Motor neuron (in vitro differentiated cells): ENCODE results near the gene MCAT. TPM values are rescaled to one million over a fixed set of nuclear protein-coding genes. Genes with fewer than 3 reads are reported as not detected.
"Not testable (repeated sequence)": the region's sequence is repeated elsewhere in the genome, so short reads cannot be mapped to it uniquely, and the experiment has no call there.

Experiments
- ATAC-seq, 8 experiments: fragments of 200-7000 bp; cut with Tn5 transposase; replicated peaks in 6 of 8; 2 replicates each; pipeline ENCODE4 v1.8.0; 2021; ENCODE audit warnings: mild to moderate bottlenecking in 8 of 8, moderate library complexity in 8 of 8
- H3K27ac ChIP-seq, 2 donors: fragments of 250-450 bp; sonication (Bioruptor Pico); 2 replicates each; pipeline ENCODE4 v1.9.0; 2021; ENCODE audit warnings: antibody characterized with exemption in 2 of 2, mild to moderate bottlenecking in 2 of 2, moderate library complexity in 1 of 2
- H3K4me1 ChIP-seq, 2 donors: fragments of 250-450 bp; sonication (Bioruptor Pico); replicated peaks in 1 of 2; 2 replicates each; pipeline ENCODE4 v1.6.1; 2021; ENCODE audit warnings: antibody characterized with exemption in 2 of 2, mild to moderate bottlenecking in 2 of 2, moderate library complexity in 1 of 2
- H3K4me3 ChIP-seq, 5 donors: fragments of 250-450 bp; sonication (Bioruptor Pico); 2 replicates each; pipeline ENCODE4 v1.9.0; 2021; ENCODE audit warnings: antibody characterized with exemption in 5 of 5, mild to moderate bottlenecking in 5 of 5, moderate library complexity in 4 of 5
- WGBS, 10 experiments: fragments of 450-650 bp; shearing (Covaris generic); methylation state at CpG; one replicate each; pipeline ENCODE4 v1.0.0; 2022; 5-methylcytosine and 5-hydroxymethylcytosine counted together
- in situ Hi-C, 9 experiments: fragments of 400-800 bp; cut with MboI; loops; one replicate each; pipeline ENCODE4 v1.15.0; 2021; ENCODE audit warnings: low sequenced_read_pairs in 9 of 9, low pct_unique_long_range_greater_than_20kb in 2 of 9; ENCODE audit not compliant: unreplicated experiment in 9 of 9
- total RNA-seq, 8 experiments: library from RNA; unstranded; fragments of 300-600 nt; gene quantifications; 2 replicates each; pipeline versions ENCODE4 v1.2.3 to v1.2.4, GENCODE V29; 2022

Gene MCAT
- total RNA-seq, 8 experiments from 2014 or later, result 10.8 to 20.7 (median 16.0) TPM

- H3K4me1 ChIP-seq, result peaks cover 3% of the 10 kb centered on the region in 2 donors
- H3K27ac ChIP-seq, result no peak overlapping the region
- no peak overlapping the region for H3K4me3 ChIP-seq
- WGBS, 10 experiments, result 57 to 71% (median 60%) methylated on average over 1 to 3 of the region's 9 CpGs; no CpG with 5 or more reads in 5 of the 10 experiments
- no peak for ATAC-seq
- in situ Hi-C loops, result no loop called here
These were observed 14.8 kb upstream of the MCAT start for GRCh38 chr22:43157874-43158546.

DNA sequence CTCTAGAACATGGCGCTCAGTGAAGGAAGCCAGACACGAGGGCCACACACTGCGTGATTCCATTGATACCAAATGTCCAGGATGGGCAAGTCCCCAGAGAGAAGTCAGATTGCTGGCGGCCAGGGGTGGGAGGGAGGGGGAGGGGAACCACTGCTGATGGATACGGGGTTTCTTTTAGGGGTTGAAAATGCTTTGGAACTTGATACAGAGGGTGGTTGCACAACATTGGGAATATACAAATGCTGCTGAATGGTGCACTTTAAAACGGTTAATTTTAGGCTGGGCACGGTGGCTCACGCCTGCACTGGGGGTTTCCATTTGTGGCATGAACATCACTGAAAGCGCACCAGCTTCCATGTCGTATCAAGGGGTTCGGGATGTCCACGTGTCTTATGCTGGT lies 13.2 kb upstream of the MCAT start:
- Histone ChIP-seq H3K27ac (no peak overlapping the region), H3K4me3 (no peak overlapping the region), H3K4me1 (peaks cover 3 to 10% of the 10 kb centered on the region in 2 donors)
- in situ Hi-C loops, result no loop called here
- ATAC-seq, result no peak
- 60 to 100% (median 80%) methylated on average over 1 to 4 of the region's 12 CpGs; no CpG with 5 or more reads in 5 of the 10 experiments for WGBS, 10 experiments

GRCh38 chr22:43155789-43156188 lies 12.6 kb upstream of the MCAT start:
- Histone ChIP-seq H3K4me3 (no peak overlapping the region), H3K27ac (no peak overlapping the region), H3K4me1 (peaks cover 3 to 10% of the 10 kb centered on the region in 2 donors)
- 100% methylated on average over 2 of the region's 5 CpGs; no CpG with 5 or more reads in 9 of the 10 experiments for WGBS, 10 experiments
- in situ Hi-C loops, result no loop called here
- ATAC-seq, result no peak

DNA sequence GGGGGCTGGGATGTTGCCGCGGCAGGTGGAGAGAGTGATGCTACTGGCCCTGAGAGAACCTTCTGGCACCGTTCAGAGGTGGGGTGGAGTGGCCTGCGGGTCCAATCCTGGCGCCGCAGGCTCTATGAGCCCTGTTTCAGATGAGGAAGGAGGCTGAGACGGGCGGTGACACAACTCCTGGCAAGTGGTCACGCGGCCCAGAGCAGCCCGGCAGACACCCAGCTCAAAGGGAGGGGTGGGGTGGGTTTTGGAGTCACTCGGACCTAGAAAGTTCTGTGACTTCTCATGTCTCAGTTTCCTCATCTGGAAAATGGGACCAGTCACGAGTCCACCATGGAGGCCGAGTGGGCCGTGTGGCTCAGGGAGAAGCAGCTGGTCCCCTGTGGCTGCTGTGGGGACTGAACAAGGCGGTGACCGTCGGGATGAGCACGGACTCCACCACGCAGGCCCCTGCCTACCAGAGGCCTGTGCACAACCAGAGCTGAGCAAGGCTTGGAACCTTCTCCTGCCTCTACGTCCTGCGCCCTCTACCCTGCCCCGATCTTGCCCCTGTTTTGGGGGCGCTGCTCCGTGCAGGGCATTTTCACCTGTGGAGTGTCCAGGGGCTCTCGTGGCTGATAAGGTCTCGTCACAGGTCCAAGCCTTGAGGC lies 11.8 kb upstream of the MCAT start:
- Histone ChIP-seq H3K4me1 (peaks cover 3 to 10% of the 10 kb centered on the region in 2 donors), H3K4me3 (no peak overlapping the region), H3K27ac (no peak overlapping the region)
- in situ Hi-C loops, result no loop called here
- 42 to 100% (median 92%) methylated on average over 2 to 6 of the region's 27 CpGs; no CpG with 5 or more reads in 6 of the 10 experiments for WGBS, 10 experiments
- ATAC-seq, result peak in 2 of 8 experiments; percentile 2 to 3

- peaks cover 0 to 8% of the 10 kb centered on the region in 2 donors for H3K4me1 ChIP-seq
- no peak overlapping the region for H3K4me3 ChIP-seq
- 0 to 95% (median 71%) methylated on average over 1 to 8 of the region's 9 CpGs; no CpG with 5 or more reads in 3 of the 10 experiments for WGBS, 10 experiments
- in situ Hi-C loops, result no loop called here
- no peak overlapping the region for H3K27ac ChIP-seq
- ATAC-seq, result no peak
These were observed 10.7 kb upstream of the MCAT start for GRCh38 chr22:43153899-43154298.

DNA sequence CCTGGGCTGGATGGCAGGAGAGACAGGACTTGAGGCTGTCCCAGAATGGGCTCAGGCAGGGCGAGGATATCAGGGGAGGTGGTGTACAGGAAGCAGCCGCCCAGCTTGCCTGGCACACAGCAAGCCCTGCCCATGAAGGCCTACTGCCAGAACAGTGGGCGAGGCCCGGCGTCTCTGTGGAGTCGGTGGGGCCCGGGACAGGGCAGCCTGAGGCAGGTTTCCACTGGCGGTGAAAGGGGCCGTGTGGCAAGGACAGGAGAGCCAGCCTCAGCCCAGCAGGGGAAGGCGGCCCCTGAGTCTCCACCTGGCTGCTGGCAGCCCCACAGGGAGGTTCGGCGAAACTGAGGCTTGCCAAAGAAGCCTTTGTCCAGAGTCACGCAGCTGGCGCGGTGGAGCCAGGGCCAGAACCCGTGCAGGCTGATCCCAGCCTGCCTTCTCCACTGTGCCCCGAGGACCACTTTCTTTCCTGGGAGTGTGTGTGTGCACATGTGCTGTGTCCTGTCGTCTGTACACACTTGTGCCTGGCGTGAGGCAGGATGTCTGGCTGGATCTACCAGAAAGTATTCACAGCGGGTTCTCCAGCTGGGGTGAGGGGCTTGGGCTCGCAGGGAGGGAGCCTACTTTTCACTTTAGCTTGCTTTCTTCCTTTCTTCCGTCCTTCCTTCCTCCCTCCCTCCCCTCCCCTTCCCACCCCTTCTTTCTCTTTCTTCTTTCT lies 9.3 kb upstream of the MCAT start:
- H3K4me3 ChIP-seq, result peak overlapping the region in 1 of 5 donors; percentile 37
- no peak overlapping the region for H3K27ac ChIP-seq
- peaks cover 0 to 8% of the 10 kb centered on the region in 2 donors for H3K4me1 ChIP-seq
- ATAC-seq, result peak; percentile 38 to 78 (median 52)
- 0 to 80% (median 22%) methylated on average over 1 to 5 of the region's 22 CpGs; no CpG with 5 or more reads in 4 of the 10 experiments for WGBS, 10 experiments
- in situ Hi-C loops, result no loop called here

GRCh38 chr22:43152003-43152356 lies 8.8 kb upstream of the MCAT start:
- peak in 4 of 8 experiments; percentile 6 to 16 (median 10) for ATAC-seq
- in situ Hi-C loops, result no loop called here
- 0 to 90% (median 50%) methylated on average over 2 to 11 of the region's 18 CpGs; no CpG with 5 or more reads in 5 of the 10 experiments for WGBS, 10 experiments
- Histone ChIP-seq H3K4me1 (peaks cover 0 to 8% of the 10 kb centered on the region in 2 donors), H3K27ac (no peak overlapping the region), H3K4me3 (peak overlapping the region in 3 of 5 donors; percentile 37 to 38 (median 37))

DNA sequence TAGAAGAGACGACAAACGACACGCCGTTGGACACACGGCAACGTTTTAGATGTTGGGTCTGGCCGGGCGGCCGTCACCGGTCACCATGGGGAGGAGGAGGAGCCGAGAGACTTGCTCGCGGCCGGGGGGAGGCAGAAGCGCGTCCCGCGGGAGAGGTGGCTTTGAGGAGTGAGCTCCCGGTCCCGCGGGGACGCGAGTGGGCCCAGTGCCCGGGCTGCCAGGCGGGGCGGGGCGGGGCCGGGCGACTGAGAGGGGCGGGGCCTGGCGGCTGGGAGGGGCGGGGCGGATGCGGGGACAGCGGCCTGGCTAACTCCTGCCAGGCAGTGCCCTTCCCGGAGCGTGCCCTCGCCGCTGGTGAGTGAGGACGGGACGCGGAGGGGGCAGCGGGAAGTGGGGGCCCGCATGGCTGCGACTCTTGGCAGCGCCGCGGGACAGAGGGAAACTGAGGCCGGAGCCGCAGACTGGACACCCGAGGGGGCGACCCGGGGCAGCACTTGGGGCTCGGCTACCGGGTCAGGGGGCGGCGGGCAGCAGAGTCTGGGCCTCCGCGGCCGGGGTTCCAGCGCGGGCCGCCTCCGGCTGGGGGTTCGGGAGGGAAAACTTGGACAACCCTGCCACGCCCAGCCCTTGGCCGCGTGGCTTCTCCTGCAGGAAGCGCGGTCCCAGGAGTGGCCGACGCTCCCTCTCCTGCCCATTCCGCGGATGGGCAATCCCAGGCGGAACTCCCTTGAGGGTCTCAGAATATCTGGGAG lies 8.2 kb upstream of the MCAT start, which contains the start of gene TSPO:
TSPO (plus strand) TSS at position 309 of the 752 bp plus-strand sequence. CDS start 7,680 bp downstream, outside the sequence.
- Histone ChIP-seq H3K4me3 (peak within 1 kb of the TSS; percentile 27 to 38 (median 37)), H3K4me1 (peaks cover 0 to 8% of the 10 kb centered on the region in 2 donors), H3K27ac (no peak within 1 kb of the TSS)
- 0 to 55% (median 3%) methylated on average over 4 to 10 of the region's 75 CpGs; no CpG with 5 or more reads in 7 of the 10 experiments for WGBS, 10 experiments
- ATAC-seq, result peak; percentile 41 to 71 (median 58)
- in situ Hi-C loops, result no loop called here

DNA sequence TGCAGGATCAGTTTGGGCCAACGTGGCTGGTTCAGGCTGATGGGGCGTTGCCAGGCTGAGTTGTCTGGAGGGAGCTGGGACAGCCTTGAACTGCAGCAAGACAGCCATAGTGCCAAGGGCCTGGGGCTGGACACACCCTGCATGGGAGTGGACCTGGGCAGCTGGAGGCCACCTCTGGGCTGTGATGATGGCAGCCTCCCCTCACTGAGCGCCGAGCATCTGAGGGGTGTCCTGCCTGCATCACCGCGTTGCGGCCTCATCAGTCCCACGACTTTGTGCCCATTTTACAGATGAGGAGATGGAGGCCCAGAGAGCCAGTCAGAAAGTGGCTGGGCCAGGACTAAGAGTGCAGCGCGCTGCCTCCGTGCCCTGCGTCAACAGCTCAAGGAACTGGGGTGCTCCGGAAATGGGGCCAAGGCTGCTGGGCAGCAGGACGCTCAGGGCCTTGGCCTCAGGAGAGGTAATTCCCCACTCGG lies 7.6 kb upstream of the MCAT start:
- WGBS, 10 experiments, result 0 to 94% (median 65%) methylated on average over 1 to 7 of the region's 15 CpGs; no CpG with 5 or more reads in 6 of the 10 experiments
- peak in 1 of 8 experiments; percentile 2 for ATAC-seq
- Histone ChIP-seq H3K4me3 (peak overlapping the region; percentile 27 to 38 (median 37)), H3K4me1 (peaks cover 0 to 8% of the 10 kb centered on the region in 2 donors), H3K27ac (no peak overlapping the region)
- in situ Hi-C loops, result no loop called here

DNA sequence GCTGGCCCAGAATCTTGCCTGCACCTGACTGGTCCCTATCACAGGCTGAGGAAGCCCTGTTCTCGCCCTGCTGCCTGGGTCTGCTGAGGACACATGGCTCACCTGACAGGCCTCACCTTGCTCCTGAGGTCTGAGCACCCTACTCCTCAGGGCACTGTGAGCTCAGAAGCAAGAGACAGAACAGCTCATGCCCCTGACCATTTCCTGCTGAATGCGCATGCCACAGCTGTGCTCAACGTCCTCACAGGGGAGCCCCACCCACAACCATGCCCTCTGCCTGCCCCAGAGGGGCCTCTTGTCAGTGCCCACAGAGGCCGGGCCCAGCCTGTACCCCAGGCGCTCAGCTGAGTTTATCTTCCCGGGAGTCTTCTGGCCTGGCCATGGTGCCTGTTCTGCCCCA lies 5.4 kb upstream of the MCAT start:
- no peak overlapping the region for H3K27ac ChIP-seq
- H3K4me3 ChIP-seq, result no peak overlapping the region
- in situ Hi-C loops, result no loop called here
- peak in 7 of 8 experiments; percentile 6 to 61 (median 14) for ATAC-seq
- 0 to 75% (median 53%) methylated on average over 1 to 3 of the region's 6 CpGs; no CpG with 5 or more reads in 5 of the 10 experiments for WGBS, 10 experiments
- peaks cover 0 to 10% of the 10 kb centered on the region in 2 donors for H3K4me1 ChIP-seq

- in situ Hi-C loops, result no loop called here
- ATAC-seq, result no peak
- H3K4me3 ChIP-seq, result no peak overlapping the region
- H3K27ac ChIP-seq, result no peak overlapping the region
- peaks cover 0 to 12% of the 10 kb centered on the region in 2 donors for H3K4me1 ChIP-seq
- 0 to 93% (median 72%) methylated on average over 1 to 5 of the region's 8 CpGs; no CpG with 5 or more reads in 1 of the 10 experiments for WGBS, 10 experiments
These were observed 4.6 kb upstream of the MCAT start for GRCh38 chr22:43147821-43148220.

GRCh38 chr22:43146332-43146731 lies 3.1 kb upstream of the MCAT start:
- ATAC-seq, in situ Hi-C loops, H3K27ac ChIP-seq, H3K4me3 ChIP-seq: not testable (repeated sequence)
- H3K4me1 ChIP-seq, result peaks cover 8 to 12% of the 10 kb centered on the region in 2 donors
- 60 to 100% (median 86%) methylated on average over 1 to 11 of the region's 15 CpGs; no CpG with 5 or more reads in 1 of the 10 experiments for WGBS, 10 experiments
